ENCODE measurements around the gene SLC26A5. TPM values are rescaled to one million over a fixed set of nuclear protein-coding genes. Genes with fewer than 3 reads are reported as not detected.
"Not testable (repeated sequence)": the region's sequence is repeated elsewhere in the genome, so short reads cannot be mapped to it uniquely, and the experiment has no call there.

SLC26A5 gene, protein sequence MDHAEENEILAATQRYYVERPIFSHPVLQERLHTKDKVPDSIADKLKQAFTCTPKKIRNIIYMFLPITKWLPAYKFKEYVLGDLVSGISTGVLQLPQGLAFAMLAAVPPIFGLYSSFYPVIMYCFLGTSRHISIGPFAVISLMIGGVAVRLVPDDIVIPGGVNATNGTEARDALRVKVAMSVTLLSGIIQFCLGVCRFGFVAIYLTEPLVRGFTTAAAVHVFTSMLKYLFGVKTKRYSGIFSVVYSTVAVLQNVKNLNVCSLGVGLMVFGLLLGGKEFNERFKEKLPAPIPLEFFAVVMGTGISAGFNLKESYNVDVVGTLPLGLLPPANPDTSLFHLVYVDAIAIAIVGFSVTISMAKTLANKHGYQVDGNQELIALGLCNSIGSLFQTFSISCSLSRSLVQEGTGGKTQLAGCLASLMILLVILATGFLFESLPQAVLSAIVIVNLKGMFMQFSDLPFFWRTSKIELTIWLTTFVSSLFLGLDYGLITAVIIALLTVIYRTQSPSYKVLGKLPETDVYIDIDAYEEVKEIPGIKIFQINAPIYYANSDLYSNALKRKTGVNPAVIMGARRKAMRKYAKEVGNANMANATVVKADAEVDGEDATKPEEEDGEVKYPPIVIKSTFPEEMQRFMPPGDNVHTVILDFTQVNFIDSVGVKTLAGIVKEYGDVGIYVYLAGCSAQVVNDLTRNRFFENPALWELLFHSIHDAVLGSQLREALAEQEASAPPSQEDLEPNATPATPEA
- total RNA-seq, result 0.22 and 1.4 TPM in 2 replicates

DNA sequence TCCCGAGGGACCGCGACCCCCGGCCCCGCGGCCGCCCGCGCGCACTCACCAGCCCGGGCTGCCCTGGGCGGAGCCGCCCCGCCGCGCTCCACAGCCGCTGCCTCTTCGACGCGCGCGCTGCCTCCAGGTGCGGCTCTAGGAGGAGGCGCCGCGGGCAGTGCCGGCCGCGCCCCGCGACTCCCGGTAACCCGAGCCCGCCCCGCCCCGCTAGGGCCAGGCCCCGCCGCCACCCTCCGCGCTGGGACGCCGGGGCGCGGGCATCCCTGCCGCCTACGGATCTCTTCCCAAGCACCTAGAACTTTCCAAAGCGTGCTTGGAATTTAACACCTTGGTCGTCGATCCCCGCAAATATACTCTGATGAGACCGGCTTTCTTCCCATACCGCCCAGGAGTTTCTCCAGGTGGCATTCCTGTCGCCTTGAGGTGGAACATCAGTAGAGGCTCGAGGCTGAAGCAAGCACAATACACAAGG is at the start of gene SLC26A5:
Gene SLC26A5 (minus strand): TSS at position 159 of the 472 bp plus-strand sequence. CDS start 24,693 bp downstream, outside the sequence.
- DNase-seq (ENCODE audit: low read depth in 2 of 2), result no peak

- no peak for DNase-seq (ENCODE audit: low read depth in 2 of 2)
These were observed 41.4 kb upstream of the SLC26A5 start for GRCh38 chr7:103487419-103487818.

DNA sequence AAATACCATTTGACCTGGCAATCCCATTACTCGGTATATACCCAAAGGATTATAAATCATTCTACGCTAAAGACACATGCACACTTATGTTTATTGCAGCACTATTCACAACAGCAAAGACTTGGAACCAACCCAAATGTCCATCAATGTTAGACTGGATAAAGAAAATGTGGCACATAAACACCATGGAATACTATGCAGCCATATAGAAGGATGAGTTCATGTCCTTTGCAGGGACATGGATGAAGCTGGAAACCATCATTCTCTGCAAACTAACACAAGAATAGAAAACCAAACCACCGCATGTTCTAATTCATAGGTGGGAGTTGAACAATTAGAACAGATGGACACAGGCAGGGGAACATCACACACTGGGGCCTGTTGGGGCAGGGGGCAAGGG is 40.9 kb upstream of the SLC26A5 start:
- DNase-seq (ENCODE audit: low read depth in 2 of 2), result not testable (repeated sequence)

DNA sequence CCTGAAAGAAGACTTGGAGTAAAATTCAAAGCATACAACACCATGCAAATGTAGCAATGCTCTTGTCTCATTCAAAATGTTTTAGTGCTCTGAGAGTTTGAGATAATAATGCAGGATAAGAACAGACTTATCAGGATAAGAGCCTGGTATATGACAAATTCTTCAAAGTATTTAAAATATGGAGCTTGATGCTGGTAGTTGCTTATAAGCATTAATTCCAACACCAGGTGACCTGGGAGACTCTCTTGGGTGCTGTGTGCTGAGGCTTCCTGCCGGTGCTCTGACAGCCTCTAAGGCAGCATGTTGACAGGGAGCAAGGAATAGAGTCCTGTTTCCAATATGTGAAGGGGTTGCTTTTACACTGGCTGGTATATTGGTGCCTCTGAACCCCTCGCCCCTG is 34.8 kb upstream of the SLC26A5 start:
- DNase-seq (ENCODE audit: low read depth in 2 of 2), result no peak

DNA sequence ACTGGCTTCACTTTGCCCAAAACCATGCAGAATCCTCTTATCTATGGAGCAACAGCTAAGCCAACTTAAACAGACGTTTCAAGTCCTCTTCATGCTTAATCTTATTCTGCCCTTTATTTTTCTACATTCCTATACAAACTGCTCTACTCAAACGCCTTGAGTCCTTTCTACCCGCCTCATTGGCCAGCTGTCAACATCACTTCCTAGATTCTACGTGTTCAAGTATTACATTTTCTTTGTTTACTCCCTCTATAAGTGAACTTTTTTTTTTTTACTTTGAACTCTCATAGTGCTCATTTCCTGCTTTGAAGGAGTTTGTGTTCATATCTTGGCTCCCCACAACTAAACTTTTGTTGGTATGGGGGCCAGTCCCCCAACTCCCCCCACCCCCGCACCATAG is 28.9 kb upstream of the SLC26A5 start:
- no peak for DNase-seq (ENCODE audit: low read depth in 2 of 2)

GRCh38 chr7:103469095-103469948 is 23.3 kb upstream of the SLC26A5 start:
- no peak for DNase-seq (ENCODE audit: low read depth in 2 of 2)

DNA sequence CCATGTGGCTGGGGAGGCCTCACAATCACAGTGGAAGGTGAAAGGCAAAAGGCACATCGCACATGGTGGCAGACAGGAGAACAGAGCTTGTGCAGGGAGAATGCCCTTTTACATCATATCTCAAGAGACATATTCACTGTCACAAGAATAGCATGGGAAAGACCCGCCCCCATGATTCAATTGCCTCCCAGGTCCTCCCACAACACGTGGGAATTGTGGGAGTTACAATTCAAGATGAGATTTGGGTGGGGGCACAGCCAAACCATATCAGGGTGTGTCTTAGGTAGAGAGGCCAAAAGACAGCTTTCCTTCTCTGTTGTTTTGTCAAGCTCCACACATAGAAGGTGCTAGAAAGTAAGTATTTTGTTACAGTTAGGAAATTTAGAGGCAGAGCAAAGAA is 20.8 kb upstream of the SLC26A5 start:
- no peak for DNase-seq (ENCODE audit: low read depth in 2 of 2)

DNA sequence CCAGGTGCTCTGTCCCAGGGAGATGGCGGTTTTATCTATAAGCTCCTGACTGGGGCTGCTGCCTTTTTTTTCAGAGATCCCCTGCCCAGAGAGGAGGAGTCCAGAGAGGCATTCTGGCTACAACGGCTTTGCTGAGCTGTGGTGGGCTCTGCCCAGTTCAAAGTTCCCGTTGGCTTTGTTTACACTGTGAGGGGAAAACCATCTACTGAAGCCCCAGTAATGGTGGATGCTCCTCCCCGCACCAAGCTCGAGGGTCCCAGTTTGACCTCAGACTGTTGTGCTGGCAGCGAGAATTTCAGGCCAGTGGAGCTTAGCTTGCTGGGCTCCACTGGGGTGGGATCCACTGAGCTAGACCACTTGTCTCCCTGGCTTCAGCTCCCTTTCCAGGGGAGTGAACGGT is 16.4 kb upstream of the SLC26A5 start:
- no peak for DNase-seq (ENCODE audit: low read depth in 2 of 2)

GRCh38 chr7:103447073-103447960 is 1.3 kb upstream of the SLC26A5 start:
- peak; percentile 48 to 72 for DNase-seq (ENCODE audit: low read depth in 2 of 2)

DNA sequence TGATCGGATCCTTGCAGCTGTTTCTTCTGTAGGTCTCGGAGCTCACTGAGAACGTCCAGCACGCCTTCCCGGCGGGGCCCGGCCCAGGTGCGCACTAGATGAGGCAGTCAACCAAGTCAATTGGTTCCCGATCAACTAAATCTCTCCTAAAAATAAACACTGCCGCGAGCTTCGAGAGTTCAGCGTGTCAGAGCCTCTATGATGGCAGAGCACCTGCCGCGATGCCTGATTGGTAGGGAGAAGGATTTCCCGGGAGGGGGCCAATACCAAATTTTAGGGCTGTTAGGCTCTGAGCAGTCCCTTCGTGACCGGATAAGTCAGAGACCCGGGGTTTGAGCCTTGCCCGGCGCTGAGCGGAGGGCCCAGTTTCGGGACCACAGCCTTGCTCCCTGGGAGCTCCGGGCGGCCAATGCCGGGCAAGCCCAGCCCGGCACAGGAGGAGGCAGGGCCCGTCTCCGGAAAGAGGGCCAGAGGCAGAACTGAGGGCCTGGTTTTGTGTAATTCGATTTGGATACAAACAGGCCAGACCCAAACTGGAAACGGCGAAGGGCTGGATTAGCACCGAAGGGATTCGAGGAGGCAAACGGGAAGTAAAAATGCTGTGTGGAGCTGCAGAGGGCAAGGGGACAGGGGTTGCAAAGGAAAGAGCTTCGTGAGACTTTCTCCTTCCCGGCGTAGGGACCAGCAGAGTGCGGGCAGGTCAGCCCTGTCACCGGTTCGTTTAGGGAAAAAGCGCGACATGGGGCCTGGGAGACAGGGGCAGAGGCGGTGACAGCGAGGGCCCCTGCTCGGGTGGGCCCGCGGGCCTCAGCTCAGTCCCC is 569 bp downstream of the SLC26A5 start:
- peak in 1 of 2 donors; percentile 8 for DNase-seq (ENCODE audit: low read depth in 2 of 2)

GRCh38 chr7:103439661-103440060 is 6.3 kb downstream of the SLC26A5 start:
- no peak for DNase-seq (ENCODE audit: low read depth in 2 of 2)

GRCh38 chr7:103437623-103438022 is 8.4 kb downstream of the SLC26A5 start:
- no peak for DNase-seq (ENCODE audit: low read depth in 2 of 2)

GRCh38 chr7:103432712-103433111 is 13.3 kb downstream of the SLC26A5 start:
- DNase-seq (ENCODE audit: low read depth in 2 of 2), result no peak

- no peak for DNase-seq (ENCODE audit: low read depth in 2 of 2)
These were observed 20.8 kb downstream of the SLC26A5 start for GRCh38 chr7:103425177-103425576.

DNA sequence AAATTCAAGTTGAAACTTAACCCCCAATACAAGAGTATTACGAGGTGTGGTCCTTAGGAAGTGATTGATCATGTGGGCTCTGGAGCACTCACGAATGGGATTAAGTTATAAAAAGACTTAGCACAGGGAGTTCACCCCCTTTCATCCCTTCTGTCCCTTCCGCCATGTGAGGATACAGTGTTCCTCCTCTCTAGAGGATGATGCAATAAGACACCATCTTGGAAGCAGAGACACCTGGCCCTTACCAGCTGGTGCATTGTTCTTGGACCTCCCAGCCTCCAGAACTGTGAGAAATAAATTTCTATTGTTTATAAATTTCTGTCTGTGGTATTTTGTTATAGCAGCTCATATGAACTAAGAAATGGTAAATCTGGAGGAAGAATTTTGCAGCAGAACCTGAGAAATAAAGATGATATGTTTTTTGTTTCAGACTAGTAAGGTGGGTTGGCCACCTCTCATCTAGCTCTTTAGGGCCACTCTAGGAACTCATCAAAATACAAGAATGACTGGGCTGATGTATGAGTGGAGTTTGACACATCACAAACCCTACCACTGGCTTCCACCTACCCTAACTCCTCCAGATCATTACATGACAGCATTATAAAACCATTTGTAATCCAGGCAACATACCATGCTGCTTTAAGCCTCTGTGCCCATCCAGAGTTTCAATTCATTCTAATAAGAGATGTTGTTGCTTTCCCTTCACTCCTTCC is 22.4 kb downstream of the SLC26A5 start:
- DNase-seq (ENCODE audit: low read depth in 2 of 2), result no peak

- no peak for DNase-seq (ENCODE audit: low read depth in 2 of 2)
These were observed 25.1 kb downstream of the SLC26A5 start for GRCh38 chr7:103420857-103421384.

DNA sequence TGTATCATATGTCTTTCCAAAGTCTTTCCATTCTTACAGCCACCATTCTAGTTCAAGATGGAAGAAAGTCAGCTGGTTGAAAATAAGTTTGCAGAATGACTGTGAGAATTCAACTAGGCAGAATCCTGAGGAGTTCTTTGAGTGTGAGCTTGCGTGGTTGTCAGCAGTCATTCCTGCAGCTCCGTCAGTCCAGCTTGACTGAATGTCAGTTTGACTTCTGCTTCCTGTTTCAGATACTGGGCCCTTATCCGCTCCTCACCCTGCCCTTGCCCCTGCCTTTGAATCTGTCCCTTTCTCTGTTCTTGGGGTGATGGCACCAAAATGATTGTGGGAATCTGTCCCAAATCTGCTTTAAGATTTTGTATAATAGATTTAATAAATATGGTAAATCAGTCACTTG is 27.8 kb downstream of the SLC26A5 start:
- DNase-seq (ENCODE audit: low read depth in 2 of 2), result no peak

DNA sequence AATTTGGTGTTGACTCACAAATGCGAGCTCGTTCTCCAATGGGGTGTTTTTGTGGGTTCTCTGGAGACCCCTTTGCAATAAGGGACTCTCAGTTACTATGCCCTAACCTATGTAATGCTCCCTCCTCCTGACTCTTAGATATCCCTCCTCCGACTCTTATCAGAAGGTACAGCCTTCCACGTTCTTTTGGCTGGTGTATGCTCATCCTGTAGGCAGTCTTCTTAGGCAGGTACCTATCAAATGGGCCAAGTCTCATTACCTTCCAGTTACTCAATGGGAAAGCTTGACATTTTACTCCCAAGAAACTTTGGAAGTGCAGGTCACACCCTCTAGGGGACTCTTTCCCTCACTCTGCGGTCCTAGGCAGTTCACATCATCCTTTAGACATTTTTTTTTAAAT is 32.6 kb downstream of the SLC26A5 start:
- DNase-seq (ENCODE audit: low read depth in 2 of 2), result no peak

DNA sequence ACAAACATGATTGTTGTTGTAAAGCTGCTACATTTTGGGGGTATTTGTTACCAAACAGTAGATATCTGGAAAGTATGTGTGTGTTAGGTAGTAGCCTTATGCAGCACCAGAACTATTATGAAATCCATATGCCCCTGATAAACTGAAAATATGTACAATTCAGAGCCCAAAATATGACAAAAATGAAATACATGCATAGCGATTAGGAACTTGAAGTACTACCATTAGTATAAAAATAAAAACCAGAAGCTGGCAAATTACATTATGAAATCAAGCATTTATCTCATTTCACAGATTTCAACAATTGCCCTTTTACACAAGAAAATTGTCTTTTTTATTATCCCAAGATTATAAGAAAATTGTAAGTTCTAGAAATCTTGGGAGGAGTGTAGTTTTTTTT is 33.9 kb downstream of the SLC26A5 start:
- no peak for DNase-seq (ENCODE audit: low read depth in 2 of 2)

Data from lung microvascular endothelial cell (primary cell).